DOHH2 (cell line): ENCODE measurements around the gene DYNC1LI1.

Experiments
- H3F3A ChIP-seq: fragments of 200-600 bp; sonication (generic), shearing (Covaris generic); 2 replicates; pipeline ENCODE4 v1.6.0; 2016; ENCODE audit warnings: antibody characterized with exemption, mild to moderate bottlenecking; ENCODE audit not compliant: control insufficient read depth, insufficient read depth
- H3K27ac ChIP-seq: fragments of 200-600 bp; sonication (generic); 2 replicates; pipeline ENCODE4 v1.5.1; 2014; ENCODE audit warnings: low read depth, mild to moderate bottlenecking, low read length, moderate library complexity
- H3K27me3 ChIP-seq: fragments of 200-600 bp; sonication (generic); 2 replicates; pipeline ENCODE4 v1.6.1; 2014; ENCODE audit warnings: mild to moderate bottlenecking, low read length, mixed read lengths; ENCODE audit not compliant: control insufficient read depth
- H3K36me3 ChIP-seq: fragments of 200-600 bp; sonication (generic); 2 replicates; pipeline ENCODE4 v1.6.1; 2014; ENCODE audit warnings: mild to moderate bottlenecking, low read length, moderate library complexity, mixed read lengths; ENCODE audit not compliant: control insufficient read depth
- H3K4me1 ChIP-seq: fragments of 200-600 bp; sonication (generic); 2 replicates; pipeline ENCODE4 v1.6.1; 2014; ENCODE audit warnings: mild to moderate bottlenecking, low read length, mixed read lengths; ENCODE audit not compliant: control insufficient read depth
- H3K4me2 ChIP-seq: fragments of 200-600 bp; sonication (generic); 2 replicates; pipeline ENCODE4 v1.6.0; 2014; ENCODE audit warnings: mild to moderate bottlenecking, low read length, moderate library complexity
- H3K4me3 ChIP-seq: fragments of 200-600 bp; sonication (generic); 2 replicates; pipeline ENCODE4 v1.5.1; 2014; ENCODE audit warnings: mild to moderate bottlenecking, low read length, mixed read lengths
- H3K79me2 ChIP-seq: fragments of 200-600 bp; sonication (generic); 2 replicates; pipeline ENCODE4 v1.6.1; 2014; ENCODE audit warnings: mild to moderate bottlenecking, low read length, mixed read lengths; ENCODE audit not compliant: control insufficient read depth
- H3K9me2 ChIP-seq: fragments of 200-600 bp; sonication (generic); replicated peaks from 2 replicates; pipeline ENCODE4 v1.6.1; 2014; ENCODE audit warnings: mild to moderate bottlenecking, low read length, mixed read lengths; ENCODE audit not compliant: control insufficient read depth
- H3K9me3 ChIP-seq: fragments of 200-600 bp; sonication (generic); 2 replicates; pipeline ENCODE4 v1.6.1; 2014; ENCODE audit warnings: antibody characterized with exemption, low read length, mixed read lengths; ENCODE audit not compliant: control insufficient read depth, insufficient read depth
- H4K20me1 ChIP-seq: fragments of 200-600 bp; sonication (generic); 2 replicates; pipeline ENCODE4 v1.6.0; 2014; ENCODE audit warnings: low read depth, mild to moderate bottlenecking, antibody characterized with exemption, low read length, moderate library complexity; ENCODE audit not compliant: control insufficient read depth, insufficient read depth
- EZH2phosphoT487 ChIP-seq: fragments of 200-600 bp; sonication (generic); IDR thresholded peaks from 2 replicates; pipeline ENCODE4 v1.6.1; 2017; ENCODE audit warnings: borderline replicate concordance, mild to moderate bottlenecking, antibody characterized with exemption, low read length, moderate library complexity, mixed read lengths
- TF ChIP-seq, protein P1 (sequence below): fragments of 200-600 bp; sonication (generic); IDR thresholded peaks from one replicate; pipeline ENCODE4 v1.5.1; 2014; ENCODE audit warnings: antibody characterized with exemption, mild to moderate bottlenecking, low read depth, low read length; ENCODE audit not compliant: poor library complexity, severe bottlenecking

Gene DYNC1LI1

DNA sequence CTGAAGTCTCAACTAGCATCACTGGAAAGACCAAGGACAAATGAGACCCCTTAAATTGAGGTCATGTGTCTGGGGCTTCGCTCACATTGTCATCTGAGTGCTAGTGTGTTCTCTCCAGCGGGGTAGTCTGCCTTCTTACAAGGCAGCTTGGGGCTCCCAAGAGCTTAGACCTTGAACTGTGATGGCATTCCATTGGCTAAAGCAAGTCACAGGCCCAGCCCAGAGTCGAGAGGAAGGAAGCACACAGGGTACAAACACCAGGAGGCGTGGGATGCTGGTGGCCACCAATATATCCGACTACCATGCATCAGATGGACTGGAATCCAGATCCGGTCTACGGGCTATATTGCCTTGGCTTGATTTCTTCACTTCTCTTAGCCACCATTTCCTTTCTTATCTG, 31.5 kb upstream of the DYNC1LI1 start:
- Histone ChIP-seq H4K20me1 (no peaks in the 10 kb centered on the region), H3F3A (no peaks in the 10 kb centered on the region), H3K36me3 (no peaks in the 10 kb centered on the region), H3K79me2 (no peaks in the 10 kb centered on the region), H3K27me3 (peaks cover 17% of the 10 kb centered on the region), H3K4me3 (no peak overlapping the region), H3K4me1 (no peaks in the 10 kb centered on the region), H3K9me3 (no peaks in the 10 kb centered on the region), H3K4me2 (no peak overlapping the region), H3K27ac (no peak overlapping the region), H3K9me2 (no peaks in the 10 kb centered on the region)
- no peak for TF ChIP-seq EZH2phosphoT487
- TF ChIP-seq, protein P1, sequence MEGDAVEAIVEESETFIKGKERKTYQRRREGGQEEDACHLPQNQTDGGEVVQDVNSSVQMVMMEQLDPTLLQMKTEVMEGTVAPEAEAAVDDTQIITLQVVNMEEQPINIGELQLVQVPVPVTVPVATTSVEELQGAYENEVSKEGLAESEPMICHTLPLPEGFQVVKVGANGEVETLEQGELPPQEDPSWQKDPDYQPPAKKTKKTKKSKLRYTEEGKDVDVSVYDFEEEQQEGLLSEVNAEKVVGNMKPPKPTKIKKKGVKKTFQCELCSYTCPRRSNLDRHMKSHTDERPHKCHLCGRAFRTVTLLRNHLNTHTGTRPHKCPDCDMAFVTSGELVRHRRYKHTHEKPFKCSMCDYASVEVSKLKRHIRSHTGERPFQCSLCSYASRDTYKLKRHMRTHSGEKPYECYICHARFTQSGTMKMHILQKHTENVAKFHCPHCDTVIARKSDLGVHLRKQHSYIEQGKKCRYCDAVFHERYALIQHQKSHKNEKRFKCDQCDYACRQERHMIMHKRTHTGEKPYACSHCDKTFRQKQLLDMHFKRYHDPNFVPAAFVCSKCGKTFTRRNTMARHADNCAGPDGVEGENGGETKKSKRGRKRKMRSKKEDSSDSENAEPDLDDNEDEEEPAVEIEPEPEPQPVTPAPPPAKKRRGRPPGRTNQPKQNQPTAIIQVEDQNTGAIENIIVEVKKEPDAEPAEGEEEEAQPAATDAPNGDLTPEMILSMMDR = no peak

DNA sequence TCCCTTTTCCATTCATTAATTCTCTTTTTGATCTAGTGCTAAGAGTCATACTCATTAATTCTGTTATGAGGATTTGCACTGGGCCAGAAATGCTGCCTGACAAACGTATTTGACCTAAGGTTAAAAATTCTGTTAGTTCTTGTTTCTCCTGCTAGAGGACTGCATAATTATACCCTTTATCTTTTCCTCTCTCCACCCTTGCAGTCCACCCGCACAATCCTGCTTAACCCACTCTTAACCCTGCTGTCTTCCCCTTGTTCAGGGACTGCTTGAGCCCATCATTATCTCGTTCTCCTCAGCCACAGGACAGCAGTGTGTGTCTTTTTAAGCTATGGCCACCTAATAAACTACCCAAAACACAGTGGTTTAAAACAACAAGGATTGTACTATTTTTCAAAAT, 31.1 kb upstream of the DYNC1LI1 start:
- Histone ChIP-seq H3K9me2 (no peaks in the 10 kb centered on the region), H3K79me2 (no peaks in the 10 kb centered on the region), H3K4me1 (no peaks in the 10 kb centered on the region), H3K4me3 (no peak overlapping the region), H3K9me3 (no peaks in the 10 kb centered on the region), H3K36me3 (no peaks in the 10 kb centered on the region), H3K27me3 (peaks cover 14% of the 10 kb centered on the region), H3K4me2 (no peak overlapping the region), H3K27ac (no peak overlapping the region), H4K20me1 (no peaks in the 10 kb centered on the region), H3F3A (no peaks in the 10 kb centered on the region)
- TF ChIP-seq EZH2phosphoT487 = no peak
- TF ChIP-seq, protein P1 = no peak

DNA sequence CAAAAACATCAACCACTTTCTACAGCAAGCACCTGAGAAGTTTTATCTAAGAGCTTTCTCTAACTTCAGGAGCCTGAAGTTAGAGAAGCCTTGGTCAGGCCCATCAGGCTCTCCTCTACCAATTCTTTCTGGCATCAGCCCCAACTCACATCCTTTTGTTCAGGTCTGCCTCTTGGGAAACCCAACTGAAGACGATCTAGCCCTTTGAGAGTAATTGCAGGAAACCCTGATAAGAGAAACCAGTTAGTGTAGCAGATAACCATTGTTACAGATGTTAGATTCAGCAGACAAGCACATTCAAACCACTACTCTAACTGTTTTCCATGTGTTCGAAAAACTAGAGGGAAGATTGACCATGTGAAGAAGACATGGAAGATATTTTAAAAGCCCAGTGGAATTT, 27.0 kb upstream of the DYNC1LI1 start:
- H3K4me2 ChIP-seq = no peak overlapping the region
- no peaks in the 10 kb centered on the region for H3K36me3 ChIP-seq
- H4K20me1 ChIP-seq = no peaks in the 10 kb centered on the region
- no peak for TF ChIP-seq EZH2phosphoT487
- TF ChIP-seq, protein P1 = no peak
- no peaks in the 10 kb centered on the region for H3K9me3 ChIP-seq
- peaks cover 13% of the 10 kb centered on the region for H3K27me3 ChIP-seq
- no peak overlapping the region for H3K27ac ChIP-seq
- H3K4me1 ChIP-seq = no peaks in the 10 kb centered on the region
- H3K9me2 ChIP-seq = no peaks in the 10 kb centered on the region
- H3F3A ChIP-seq = no peaks in the 10 kb centered on the region
- no peaks in the 10 kb centered on the region for H3K79me2 ChIP-seq
- H3K4me3 ChIP-seq = no peak overlapping the region

- Histone ChIP-seq H3K4me1 (no peaks in the 10 kb centered on the region), H3K27me3 (peaks cover 14% of the 10 kb centered on the region), H3K4me3 (no peak overlapping the region), H3K79me2 (no peaks in the 10 kb centered on the region), H3K36me3 (no peaks in the 10 kb centered on the region), H3F3A (no peaks in the 10 kb centered on the region), H3K4me2 (no peak overlapping the region), H3K9me3 (no peaks in the 10 kb centered on the region), H3K9me2 (no peaks in the 10 kb centered on the region), H4K20me1 (no peaks in the 10 kb centered on the region), H3K27ac (no peak overlapping the region)
- TF ChIP-seq, protein P1 = no peak
- TF ChIP-seq EZH2phosphoT487 = no peak
Measured at GRCh38 chr3:32596909-32597369, 26.3 kb upstream of the DYNC1LI1 start.
